ENCODE results near the gene MRPL14.
"Not testable (repeated sequence)": the region's sequence is repeated elsewhere in the genome, so short reads cannot be mapped to it uniquely, and the experiment has no call there.

MRPL14 gene

DNA sequence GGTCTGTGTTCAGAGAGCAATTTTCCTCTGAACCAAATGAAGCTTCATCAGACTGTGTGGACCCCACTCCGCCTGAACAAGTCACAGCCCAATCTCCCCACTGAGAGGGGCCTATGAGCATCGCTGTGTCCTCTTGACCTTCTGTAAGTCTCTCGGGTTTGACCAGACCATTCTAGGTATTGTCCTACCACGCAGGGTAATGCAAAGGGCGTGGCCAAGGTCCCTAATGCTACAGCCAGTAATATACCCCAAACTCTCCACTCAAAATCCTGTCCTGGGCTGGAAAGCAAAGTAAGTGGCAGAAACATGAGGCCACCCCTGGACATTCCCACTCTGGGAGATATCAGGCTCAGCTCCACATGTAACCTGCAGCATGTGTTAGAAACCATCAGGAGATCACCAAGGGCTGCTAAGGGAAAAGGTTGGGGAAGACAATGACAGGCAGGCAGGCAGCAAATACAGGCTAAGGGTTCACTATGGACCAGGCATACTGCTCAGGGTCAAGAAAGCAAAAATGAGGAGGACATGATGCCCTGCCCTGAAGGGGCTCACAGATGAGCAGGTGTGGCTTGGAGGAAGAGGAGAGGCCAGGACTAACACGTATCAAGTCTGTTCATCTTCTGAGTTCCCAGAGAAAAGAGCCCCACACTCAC lies 33.4 kb downstream of the MRPL14 start:
- Histone ChIP-seq H3K9ac (ENCODE audit: low read depth, low read length) (no peak overlapping the region), H3K27me3 (ENCODE audit: control insufficient read depth, insufficient read depth, low read length) (no peaks in the 10 kb centered on the region), H3K36me3 (ENCODE audit: insufficient read depth, low read length) (peaks cover 11% of the 10 kb centered on the region), H3K9me3 (replicated peaks; ENCODE audit: low read length) (no peaks in the 10 kb centered on the region), H3K4me3 (ENCODE audit: low read length) (no peak overlapping the region), H3K4me2 (ENCODE audit: low read length) (no peak overlapping the region), H3K4me1 (ENCODE audit: control insufficient read depth, insufficient read depth, low read length) (no peaks in the 10 kb centered on the region)

DNA sequence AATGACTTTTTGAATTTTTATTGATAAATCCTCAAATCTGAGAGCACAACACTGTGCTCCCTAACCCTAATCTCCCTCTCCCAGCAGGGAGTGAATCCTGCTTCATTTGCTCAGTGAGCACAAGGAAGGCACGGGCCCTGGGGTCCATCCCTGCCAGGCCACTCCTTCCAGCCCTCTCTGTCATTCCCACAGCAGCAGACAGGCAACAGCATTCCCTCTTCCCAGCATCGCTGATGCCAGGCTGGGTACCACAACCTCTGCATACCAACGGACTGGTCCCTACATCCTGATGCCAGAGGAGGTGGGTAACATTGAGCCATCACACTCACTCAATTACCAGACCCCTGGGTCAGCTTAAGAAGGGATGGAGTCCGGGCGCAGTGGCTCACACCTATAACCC lies 34.2 kb downstream of the MRPL14 start:
- Histone ChIP-seq H3K4me3 (ENCODE audit: low read length) (no peak overlapping the region), H3K27me3 (ENCODE audit: control insufficient read depth, insufficient read depth, low read length) (no peaks in the 10 kb centered on the region), H3K4me2 (ENCODE audit: low read length) (no peak overlapping the region), H3K9me3 (replicated peaks; ENCODE audit: low read length) (no peaks in the 10 kb centered on the region), H3K9ac (ENCODE audit: low read depth, low read length) (no peak overlapping the region), H3K36me3 (ENCODE audit: insufficient read depth, low read length) (peaks cover 11% of the 10 kb centered on the region), H3K4me1 (ENCODE audit: control insufficient read depth, insufficient read depth, low read length) (no peaks in the 10 kb centered on the region)

DNA sequence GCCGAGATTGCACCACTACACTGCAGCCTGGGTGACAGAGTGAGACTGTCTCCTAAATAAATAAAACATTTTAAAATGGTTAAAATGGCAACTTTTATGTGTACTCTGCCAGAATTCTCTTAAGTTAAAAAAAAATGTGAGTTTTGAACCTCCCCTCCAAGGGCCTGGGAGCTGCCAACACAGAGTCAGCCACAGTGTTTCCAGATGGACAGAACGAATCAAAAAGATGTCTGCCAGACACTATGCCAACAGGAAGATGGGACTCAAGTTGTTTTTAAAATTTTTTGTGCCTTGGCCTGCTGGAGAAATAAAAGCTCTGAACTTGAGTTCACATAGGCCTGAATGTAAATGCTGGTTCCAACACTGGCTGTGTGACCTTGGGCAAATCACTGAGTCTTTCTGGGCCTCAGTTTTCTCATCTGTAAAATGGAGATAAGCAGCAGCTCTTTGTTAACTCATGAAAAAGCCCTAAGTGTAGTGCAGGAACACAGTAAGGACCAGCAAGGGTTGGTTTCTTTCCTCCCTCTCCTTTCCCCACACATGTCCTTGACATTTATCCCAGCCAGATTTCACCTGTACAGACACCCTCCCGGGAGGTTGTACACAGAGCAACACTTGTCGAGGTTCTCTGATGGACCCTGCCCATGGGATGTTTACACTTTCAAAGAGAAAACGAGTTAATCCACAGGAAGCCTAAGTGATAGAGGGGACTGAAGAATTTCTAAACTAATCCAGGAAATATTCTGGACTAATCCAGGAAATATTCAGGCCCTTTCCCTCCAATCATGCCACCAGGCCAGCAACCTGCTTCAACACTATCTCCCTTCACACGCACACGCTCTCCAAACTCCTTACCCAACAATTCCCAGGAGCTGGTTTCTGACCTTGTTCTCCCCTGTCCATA lies 35.0 kb downstream of the MRPL14 start:
- Histone ChIP-seq H3K4me3 (ENCODE audit: low read length) (no peak overlapping the region), H3K4me2 (ENCODE audit: low read length) (no peak overlapping the region), H3K9ac (ENCODE audit: low read depth, low read length) (no peak overlapping the region), H3K36me3 (ENCODE audit: insufficient read depth, low read length) (peaks cover 11% of the 10 kb centered on the region), H3K27me3 (ENCODE audit: control insufficient read depth, insufficient read depth, low read length) (no peaks in the 10 kb centered on the region), H3K4me1 (ENCODE audit: control insufficient read depth, insufficient read depth, low read length) (peaks cover 3% of the 10 kb centered on the region), H3K9me3 (replicated peaks; ENCODE audit: low read length) (no peaks in the 10 kb centered on the region)

DNA sequence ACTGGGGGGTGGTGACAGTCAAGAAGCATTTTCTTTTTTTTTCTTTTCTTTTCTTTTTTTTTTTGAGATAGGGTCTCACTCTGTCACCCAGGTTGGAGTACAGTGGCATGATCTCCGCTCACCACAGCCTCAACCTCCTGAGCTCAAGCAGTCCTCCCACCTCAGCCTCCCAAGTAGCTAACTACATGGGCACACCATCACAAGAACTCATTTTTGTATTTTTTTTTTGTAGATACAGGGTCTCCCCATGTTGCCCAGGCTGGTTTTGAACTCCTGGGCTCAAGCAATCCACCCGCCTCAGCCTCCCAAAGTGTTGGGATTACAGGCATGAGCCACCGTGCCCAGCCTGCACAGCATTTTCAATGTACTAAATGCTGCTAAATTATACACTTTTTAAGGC lies 35.9 kb downstream of the MRPL14 start:
- H3K36me3 ChIP-seq (ENCODE audit: insufficient read depth, low read length), result peaks cover 11% of the 10 kb centered on the region
- H3K9ac ChIP-seq (ENCODE audit: low read depth, low read length); H3K9me3 ChIP-seq (replicated peaks; ENCODE audit: low read length); H3K4me2 ChIP-seq (ENCODE audit: low read length); H3K4me3 ChIP-seq (ENCODE audit: low read length); H3K27me3 ChIP-seq (ENCODE audit: control insufficient read depth, insufficient read depth, low read length); H3K4me1 ChIP-seq (ENCODE audit: control insufficient read depth, insufficient read depth, low read length): not testable (repeated sequence)

DNA sequence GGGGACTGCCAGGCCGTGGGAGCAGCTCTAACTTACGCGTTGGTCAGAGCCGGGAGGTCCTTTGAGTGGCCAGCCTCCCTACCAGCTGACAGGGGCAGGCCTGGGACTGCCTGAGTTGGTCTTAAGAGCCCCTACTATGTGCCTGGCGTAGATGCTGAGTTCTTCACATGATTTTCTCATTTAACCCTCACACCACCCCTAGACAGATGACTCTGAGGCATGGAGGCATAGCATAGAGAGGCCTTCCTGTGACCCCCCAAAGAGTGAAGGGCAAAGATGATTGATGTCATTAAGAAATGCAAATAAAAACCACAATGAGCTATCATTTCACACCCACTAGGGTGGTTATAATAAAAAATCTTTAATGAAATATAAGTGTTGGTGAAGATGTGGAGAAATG lies 36.8 kb downstream of the MRPL14 start:
- Histone ChIP-seq H3K27me3 (ENCODE audit: control insufficient read depth, insufficient read depth, low read length) (no peaks in the 10 kb centered on the region), H3K9me3 (replicated peaks; ENCODE audit: low read length) (no peaks in the 10 kb centered on the region), H3K4me3 (ENCODE audit: low read length) (no peak overlapping the region), H3K4me1 (ENCODE audit: control insufficient read depth, insufficient read depth, low read length) (peaks cover 3% of the 10 kb centered on the region), H3K9ac (ENCODE audit: low read depth, low read length) (no peak overlapping the region), H3K36me3 (ENCODE audit: insufficient read depth, low read length) (peaks cover 11% of the 10 kb centered on the region), H3K4me2 (ENCODE audit: low read length) (no peak overlapping the region)

DNA sequence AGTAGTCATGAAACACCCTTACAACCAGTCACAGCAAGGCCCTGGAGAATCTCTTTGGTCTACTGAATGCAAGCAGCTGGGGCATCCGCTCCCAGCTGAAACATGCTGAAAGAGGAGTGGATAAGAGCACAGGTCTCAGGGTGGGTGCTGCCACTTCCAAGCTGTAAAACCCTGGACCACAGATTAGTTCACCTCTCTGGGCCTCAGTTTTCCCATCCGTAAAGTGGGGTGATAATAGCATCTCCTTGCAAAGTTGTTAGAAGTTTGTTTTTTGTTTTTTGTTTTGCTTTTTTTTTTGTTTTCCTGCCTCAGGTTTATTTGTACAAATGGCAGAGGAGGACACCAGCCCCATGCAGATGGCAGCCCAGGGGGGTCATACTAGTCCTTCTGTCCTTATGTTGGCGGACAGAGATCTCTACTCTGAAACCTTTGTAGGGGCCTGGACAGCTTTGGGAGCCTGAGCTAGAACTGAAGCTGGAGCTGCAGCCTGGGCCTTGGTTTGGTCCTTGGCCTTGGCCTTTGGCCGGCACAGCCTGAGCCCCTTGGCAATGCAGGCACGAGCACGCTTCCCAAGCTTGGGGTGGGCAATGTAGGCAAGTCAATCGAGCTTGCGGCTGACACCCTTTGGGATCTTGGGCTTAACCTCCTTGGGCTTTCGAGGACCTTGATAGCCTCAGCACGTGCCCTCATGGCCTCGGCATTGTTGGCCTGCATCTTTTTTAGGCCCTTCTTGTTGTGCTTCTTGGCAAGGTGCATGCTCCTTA lies 38.2 kb downstream of the MRPL14 start:
- H3K36me3 ChIP-seq (ENCODE audit: insufficient read depth, low read length), result peaks cover 10% of the 10 kb centered on the region
- H3K4me2 ChIP-seq (ENCODE audit: low read length), result no peak overlapping the region
- no peaks in the 10 kb centered on the region for H3K27me3 ChIP-seq (ENCODE audit: control insufficient read depth, insufficient read depth, low read length)
- H3K4me3 ChIP-seq (ENCODE audit: low read length), result no peak overlapping the region
- no peaks in the 10 kb centered on the region for H3K9me3 ChIP-seq (replicated peaks; ENCODE audit: low read length)
- H3K9ac ChIP-seq (ENCODE audit: low read depth, low read length), result no peak overlapping the region
- H3K4me1 ChIP-seq (ENCODE audit: control insufficient read depth, insufficient read depth, low read length), result peaks cover 3% of the 10 kb centered on the region

DNA sequence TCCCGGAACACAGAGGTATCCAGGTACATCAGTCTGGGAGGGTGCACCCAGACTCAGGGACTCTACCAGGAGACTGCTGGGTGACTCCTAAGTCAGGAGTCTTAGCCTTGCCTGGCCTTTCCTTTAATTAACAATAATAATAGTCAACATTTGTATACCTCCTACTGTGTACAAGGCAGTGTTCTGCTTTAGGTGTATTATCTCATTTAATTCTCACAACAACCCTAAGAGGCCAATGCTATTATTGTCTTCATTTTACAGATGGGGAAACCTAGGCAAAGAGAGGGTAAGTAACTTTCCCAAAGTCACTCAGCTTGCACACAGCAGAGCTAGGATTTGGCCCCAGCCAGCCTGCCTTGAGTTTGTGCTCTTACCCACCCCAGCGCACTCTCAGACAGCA lies 39.6 kb downstream of the MRPL14 start:
- H3K36me3 ChIP-seq (ENCODE audit: insufficient read depth, low read length), result peaks cover 8% of the 10 kb centered on the region
- no peaks in the 10 kb centered on the region for H3K9me3 ChIP-seq (replicated peaks; ENCODE audit: low read length)
- H3K9ac ChIP-seq (ENCODE audit: low read depth, low read length), result no peak overlapping the region
- peaks cover 3% of the 10 kb centered on the region for H3K4me1 ChIP-seq (ENCODE audit: control insufficient read depth, insufficient read depth, low read length)
- H3K27me3 ChIP-seq (ENCODE audit: control insufficient read depth, insufficient read depth, low read length), result no peaks in the 10 kb centered on the region
- H3K4me3 ChIP-seq (ENCODE audit: low read length), result no peak overlapping the region
- H3K4me2 ChIP-seq (ENCODE audit: low read length), result no peak overlapping the region

DNA sequence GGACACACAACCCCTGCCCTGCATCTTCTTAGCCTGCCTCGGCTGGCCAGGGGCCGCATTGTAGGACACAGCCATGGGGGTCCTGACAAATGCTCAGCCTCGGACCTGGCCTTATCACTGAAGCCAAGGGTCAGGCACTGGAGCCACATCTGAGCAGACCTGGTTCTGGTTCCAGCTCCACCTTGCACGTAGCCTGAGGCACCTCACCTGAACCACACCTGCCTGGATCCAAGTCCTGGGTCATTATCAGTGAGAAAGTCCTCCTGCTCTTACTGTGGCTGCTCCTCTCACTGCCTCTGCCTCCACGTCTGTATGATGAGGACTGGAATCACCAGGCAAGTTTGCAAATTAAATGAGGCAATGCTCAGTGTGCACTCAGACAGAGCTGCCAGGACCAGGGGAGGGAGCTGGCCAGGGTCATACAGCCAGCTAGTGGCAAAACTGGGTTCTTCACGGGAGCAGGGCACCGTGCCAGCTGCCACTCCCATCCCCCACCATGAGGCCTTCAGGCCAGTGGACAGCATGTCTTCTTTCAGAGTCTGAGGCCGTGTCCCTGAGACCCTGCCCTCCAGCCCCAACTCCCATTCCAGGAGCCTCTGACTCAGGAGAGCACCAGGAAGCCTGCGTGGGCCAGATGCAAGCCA lies 40.2 kb downstream of the MRPL14 start:
- Histone ChIP-seq H3K4me2 (ENCODE audit: low read length) (no peak overlapping the region), H3K27me3 (ENCODE audit: control insufficient read depth, insufficient read depth, low read length) (no peaks in the 10 kb centered on the region), H3K9me3 (replicated peaks; ENCODE audit: low read length) (no peaks in the 10 kb centered on the region), H3K36me3 (ENCODE audit: insufficient read depth, low read length) (peaks cover 6% of the 10 kb centered on the region), H3K9ac (ENCODE audit: low read depth, low read length) (no peak overlapping the region), H3K4me1 (ENCODE audit: control insufficient read depth, insufficient read depth, low read length) (peaks cover 3% of the 10 kb centered on the region), H3K4me3 (ENCODE audit: low read length) (no peak overlapping the region)

DNA sequence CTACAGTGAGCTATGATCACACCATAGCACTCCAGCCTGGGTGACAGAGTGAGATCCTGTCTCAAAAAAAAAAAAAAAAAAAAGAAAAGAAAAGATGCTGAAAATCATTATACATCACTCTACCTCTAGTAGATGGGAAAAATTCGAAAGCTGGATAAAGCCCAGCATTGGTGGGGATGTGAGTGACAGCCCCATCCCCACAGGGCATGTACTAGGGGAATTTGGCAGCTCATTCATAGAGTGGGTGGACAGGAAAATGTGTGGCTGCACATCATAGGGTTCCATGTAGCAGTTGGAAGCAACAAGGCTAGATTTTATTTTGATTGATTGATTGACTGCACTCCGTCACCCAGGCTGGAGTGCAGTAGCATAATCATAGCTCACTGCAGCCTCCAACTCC lies 42.0 kb downstream of the MRPL14 start:
- H3K36me3 ChIP-seq (ENCODE audit: insufficient read depth, low read length), result peaks cover 5% of the 10 kb centered on the region
- no peak overlapping the region for H3K4me2 ChIP-seq (ENCODE audit: low read length)
- no peak overlapping the region for H3K9ac ChIP-seq (ENCODE audit: low read depth, low read length)
- H3K4me3 ChIP-seq (ENCODE audit: low read length), result no peak overlapping the region
- H3K4me1 ChIP-seq (ENCODE audit: control insufficient read depth, insufficient read depth, low read length), result peaks cover 3% of the 10 kb centered on the region
- H3K9me3 ChIP-seq (replicated peaks; ENCODE audit: low read length), result no peaks in the 10 kb centered on the region
- no peaks in the 10 kb centered on the region for H3K27me3 ChIP-seq (ENCODE audit: control insufficient read depth, insufficient read depth, low read length)

DNA sequence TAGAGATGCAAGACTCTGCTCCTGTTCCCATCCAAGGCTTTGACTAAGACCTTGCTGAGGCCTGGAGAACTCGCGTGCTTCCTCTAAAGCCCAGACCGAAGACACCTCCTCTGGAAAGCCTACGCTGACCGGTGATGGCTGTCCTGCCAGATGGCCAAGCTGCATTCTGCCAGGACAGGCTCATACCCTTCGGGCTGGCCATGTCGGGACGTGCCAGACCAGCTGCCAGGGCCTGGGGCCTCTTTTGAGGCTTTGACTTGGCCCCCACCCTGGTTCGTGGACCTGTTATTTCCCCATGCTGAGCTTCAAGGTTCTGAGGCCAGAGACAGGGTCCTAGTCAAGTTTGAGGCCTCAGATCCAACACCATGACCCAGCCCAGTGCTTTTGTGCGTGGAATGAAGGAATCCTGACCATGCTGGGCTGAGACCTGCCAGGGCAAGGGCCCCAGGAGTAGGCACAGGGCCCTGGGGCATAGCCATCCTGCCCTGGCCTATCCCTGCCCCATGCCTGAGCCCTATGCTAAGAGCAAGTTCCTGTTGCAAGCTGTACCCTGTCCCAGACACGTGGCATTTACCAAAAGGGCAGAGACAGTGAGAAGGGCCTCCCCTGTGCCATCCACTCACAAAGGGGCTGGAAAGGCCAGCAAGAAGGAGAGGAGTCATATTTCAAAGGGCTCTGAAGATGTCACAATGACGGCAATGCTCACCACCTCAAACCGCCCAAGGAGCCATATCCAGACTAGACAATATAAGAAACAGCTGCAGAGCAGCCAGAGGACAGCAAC lies 42.8 kb downstream of the MRPL14 start:
- H3K4me2 ChIP-seq (ENCODE audit: low read length), result no peak overlapping the region
- peaks cover 4% of the 10 kb centered on the region for H3K36me3 ChIP-seq (ENCODE audit: insufficient read depth, low read length)
- H3K9me3 ChIP-seq (replicated peaks; ENCODE audit: low read length), result no peaks in the 10 kb centered on the region
- H3K27me3 ChIP-seq (ENCODE audit: control insufficient read depth, insufficient read depth, low read length), result no peaks in the 10 kb centered on the region
- no peak overlapping the region for H3K9ac ChIP-seq (ENCODE audit: low read depth, low read length)
- peaks cover 3% of the 10 kb centered on the region for H3K4me1 ChIP-seq (ENCODE audit: control insufficient read depth, insufficient read depth, low read length)
- no peak overlapping the region for H3K4me3 ChIP-seq (ENCODE audit: low read length)
